ENCODE data around the gene TBCE.
"Not testable (repeated sequence)": the region's sequence is repeated elsewhere in the genome, so short reads cannot be mapped to it uniquely, and the experiment has no call there.

TBCE gene

GRCh38 chr1:235351898-235352297 lies 15.3 kb upstream of the TBCE start:
- no peak for DNase-seq (ENCODE audit: low spot score)

GRCh38 chr1:235357485-235358373 lies 9.5 kb upstream of the TBCE start:
- DNase-seq (ENCODE audit: low spot score): no peak

GRCh38 chr1:235358899-235359298 lies 8.3 kb upstream of the TBCE start:
- DNase-seq (ENCODE audit: low spot score): no peak

GRCh38 chr1:235364189-235364588 lies 3.0 kb upstream of the TBCE start:
- DNase-seq (ENCODE audit: low spot score): not testable (repeated sequence)

DNA sequence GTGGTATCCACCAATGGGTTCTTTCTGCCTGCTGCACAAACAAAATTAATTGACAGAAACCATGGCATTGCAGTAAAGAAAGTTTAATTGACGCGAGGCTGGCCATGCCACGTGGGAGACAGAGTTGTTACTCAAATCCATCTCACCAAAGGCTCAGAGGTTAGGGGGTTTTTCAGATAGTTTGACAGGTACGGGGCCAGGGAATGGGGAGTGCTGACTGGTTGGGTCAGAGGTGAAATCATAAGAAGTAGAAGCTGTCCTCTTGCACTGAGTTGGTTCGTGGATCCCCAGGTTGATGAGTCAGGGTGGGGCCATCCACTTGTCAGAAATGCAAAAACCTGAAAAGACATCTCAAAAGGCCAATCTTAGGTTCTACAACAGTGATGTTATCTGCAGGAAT lies 941 bp upstream of the TBCE start:
- DNase-seq (ENCODE audit: low spot score): no peak

- no peak for DNase-seq (ENCODE audit: low spot score)
Measured at GRCh38 chr1:235368428-235368827, 1.2 kb downstream of the TBCE start.

DNA sequence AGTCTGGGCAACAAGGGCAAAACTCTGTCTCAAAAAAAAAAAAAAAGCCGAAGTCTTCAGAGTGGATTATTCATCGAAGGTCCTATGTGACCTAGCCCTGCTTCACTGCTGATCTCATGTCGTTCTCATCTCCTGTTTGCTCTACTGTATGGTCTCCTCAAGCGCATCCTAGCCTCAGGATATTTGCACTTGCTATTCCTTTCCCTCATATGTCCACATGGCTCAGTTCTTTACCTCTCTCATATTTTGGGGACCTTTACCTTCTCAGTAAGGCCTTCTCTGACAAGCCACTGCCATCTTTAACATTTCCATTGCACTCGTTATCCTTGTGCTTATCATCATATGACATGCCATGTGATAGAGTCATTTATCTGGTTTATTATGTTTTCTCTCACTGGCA lies 2.6 kb downstream of the TBCE start:
- DNase-seq (ENCODE audit: low spot score): no peak

GRCh38 chr1:235375919-235376605 lies 8.8 kb downstream of the TBCE start:
- no peak for DNase-seq (ENCODE audit: low spot score)

GRCh38 chr1:235378134-235378735 lies 11.0 kb downstream of the TBCE start:
- DNase-seq (ENCODE audit: low spot score): not testable (repeated sequence)

- DNase-seq (ENCODE audit: low spot score): not testable (repeated sequence)
Measured at GRCh38 chr1:235381955-235382739, 14.9 kb downstream of the TBCE start.

DNA sequence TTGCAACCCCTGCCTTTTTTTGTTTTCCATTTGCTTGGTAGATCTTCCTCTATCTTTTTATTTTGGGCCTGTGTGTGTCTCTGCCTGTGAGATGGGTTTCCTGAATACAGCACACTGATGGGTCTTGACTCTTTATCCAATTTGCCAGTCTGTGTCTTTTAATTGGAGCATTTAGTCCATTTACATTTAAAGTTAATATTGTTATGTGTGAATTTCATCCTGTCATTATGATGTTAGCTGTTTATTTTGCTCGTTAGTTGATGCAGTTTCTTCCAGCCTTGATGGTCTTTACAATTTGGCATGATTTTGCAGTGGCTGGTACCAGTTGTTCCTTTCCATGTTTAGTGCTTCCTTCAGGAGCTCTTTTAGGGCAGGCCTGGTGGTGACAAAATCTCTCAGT lies 18.4 kb downstream of the TBCE start:
- DNase-seq (ENCODE audit: low spot score): not testable (repeated sequence)

DNA sequence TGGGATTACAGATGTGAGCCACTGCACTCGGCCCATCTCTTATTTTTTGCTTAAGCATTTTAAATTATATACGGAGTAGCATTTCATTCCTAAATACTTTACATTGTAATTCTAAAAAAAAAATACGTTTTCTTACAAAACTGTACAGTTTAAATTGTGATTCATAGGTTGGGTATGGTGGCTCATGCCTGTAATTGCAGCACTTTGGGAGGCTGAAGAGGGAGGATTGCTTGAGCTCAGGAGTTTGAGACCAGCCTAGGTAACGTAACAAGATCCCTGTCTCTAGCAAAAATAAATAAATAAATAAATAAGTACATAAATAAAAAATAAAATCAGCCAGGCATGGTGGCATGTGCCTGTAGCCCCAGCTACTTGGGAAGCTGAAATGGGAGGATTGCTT lies 24.6 kb downstream of the TBCE start:
- no peak for DNase-seq (ENCODE audit: low spot score)

- DNase-seq (ENCODE audit: low spot score): no peak
Measured at GRCh38 chr1:235397733-235398132, 30.5 kb downstream of the TBCE start.

DNA sequence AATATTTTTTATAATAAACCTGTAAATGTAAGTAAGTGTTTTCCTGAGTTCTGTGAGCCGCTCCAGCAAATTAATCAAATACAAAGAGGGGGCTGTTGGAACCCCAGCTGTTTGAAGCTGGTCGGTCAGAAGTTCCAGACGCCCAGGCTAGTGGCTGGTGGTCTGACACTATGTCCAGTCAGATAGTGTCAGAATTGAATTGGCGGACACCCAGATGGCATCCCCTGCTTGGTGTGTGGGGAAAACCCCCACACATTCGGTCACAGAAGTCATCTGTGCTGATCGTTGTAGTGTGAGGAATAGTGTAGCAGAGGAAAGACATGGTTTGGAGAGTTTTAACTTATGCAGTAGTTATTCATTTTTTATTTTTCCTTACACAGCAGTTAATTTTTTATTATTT lies 32.4 kb downstream of the TBCE start:
- DNase-seq (ENCODE audit: low spot score): no peak

DNA sequence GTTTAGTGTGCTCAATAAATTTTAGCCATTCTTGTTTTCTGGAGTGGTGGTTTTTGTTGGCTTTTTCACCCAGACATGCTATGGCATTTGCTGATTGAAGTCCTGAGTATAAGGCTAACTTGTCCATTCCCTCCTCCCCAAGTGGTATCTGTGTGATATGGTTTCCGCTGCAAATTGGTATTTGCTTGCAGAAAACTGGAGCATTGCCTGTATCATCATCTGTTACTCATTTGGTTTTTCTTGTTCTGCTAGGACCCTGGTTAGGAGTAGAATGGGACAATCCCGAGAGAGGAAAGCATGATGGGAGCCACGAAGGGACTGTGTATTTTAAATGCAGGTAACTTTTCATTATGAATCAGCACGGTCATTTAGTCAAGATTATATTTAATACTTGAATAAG lies 34.0 kb downstream of the TBCE start:
- DNase-seq (ENCODE audit: low spot score): no peak

DNA sequence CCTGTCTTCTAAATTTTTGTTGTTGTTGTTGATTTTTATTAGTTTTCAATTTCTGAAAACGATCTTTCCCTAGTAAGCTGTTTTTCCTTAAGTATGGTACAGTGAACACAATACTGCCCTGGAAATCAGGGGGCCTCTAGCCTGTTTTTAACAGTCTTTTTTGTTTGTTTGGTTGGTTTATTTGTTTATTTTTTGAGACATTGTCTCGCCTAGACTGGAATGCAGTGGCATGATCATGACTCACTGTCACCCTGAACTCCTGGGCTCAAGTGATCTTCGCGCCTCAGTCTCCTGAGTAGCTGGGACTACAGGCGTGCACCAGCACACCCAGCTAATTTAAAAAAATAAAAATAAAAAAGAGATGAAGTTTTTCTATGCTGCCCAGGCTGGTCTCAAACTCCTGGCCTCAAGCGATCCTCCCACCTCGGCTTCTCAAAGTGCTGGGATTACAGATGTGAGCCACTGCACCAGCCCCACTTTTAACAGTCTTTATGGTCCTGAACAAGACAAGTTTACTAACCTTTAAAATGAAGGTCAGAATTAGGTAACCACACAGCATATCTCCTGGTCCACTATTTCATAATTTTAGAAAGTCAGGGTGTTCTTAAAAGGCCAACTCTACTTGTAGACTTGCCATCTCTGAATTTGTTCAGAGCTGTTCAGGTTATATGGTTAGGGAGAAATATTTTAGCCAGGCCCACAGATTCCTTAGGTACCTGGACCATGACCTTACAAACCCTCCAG lies 35.4 kb downstream of the TBCE start:
- no peak for DNase-seq (ENCODE audit: low spot score)

- no peak for DNase-seq (ENCODE audit: low spot score)
Measured at GRCh38 chr1:235403593-235403992, 36.4 kb downstream of the TBCE start.

GRCh38 chr1:235404190-235404589 lies 37.0 kb downstream of the TBCE start:
- no peak for DNase-seq (ENCODE audit: low spot score)

DNA sequence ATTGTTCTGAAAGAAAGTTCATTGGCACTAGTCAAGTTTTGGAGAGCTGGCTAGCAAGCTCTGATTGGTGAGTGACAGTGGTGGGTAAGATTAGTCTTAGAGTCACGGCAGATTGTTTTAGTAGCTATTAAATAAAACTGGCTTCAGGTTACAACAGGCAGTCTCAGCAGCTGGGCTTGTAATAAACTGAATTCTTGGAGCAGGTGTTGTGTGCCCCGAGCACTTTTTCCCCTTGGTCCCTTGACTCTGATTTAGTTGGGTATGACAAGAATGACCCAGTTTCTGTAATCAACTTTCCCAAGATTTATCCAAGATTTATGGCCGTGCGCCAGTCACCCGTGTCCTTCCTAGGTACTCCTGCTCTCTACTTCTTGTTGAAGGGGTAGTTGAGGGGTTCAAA lies 40.2 kb downstream of the TBCE start:
- no peak for DNase-seq (ENCODE audit: low spot score)

DNA sequence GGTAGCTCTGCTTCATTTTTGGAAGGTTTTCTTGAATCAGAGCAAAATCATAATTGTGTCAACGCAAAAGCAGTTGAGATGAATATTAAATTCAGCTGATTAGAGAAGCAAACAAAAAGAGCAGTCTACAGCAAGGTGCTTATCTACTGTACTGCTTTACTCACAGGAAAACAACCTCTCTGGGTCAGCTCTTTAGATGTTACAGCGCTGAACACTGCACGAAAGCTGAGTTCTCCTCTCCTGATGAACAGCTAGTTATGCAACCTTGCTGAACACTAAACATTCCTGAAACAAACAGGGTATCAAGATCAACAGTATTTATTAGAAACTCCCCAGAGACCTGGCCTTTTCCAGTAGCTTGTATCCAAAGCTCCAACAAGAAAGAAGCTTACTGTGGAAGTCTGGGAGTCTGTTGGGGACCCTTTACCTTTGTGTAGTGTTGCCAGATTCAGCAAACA lies 41.3 kb downstream of the TBCE start:
- DNase-seq (ENCODE audit: low spot score): peak; percentile 25

DNA sequence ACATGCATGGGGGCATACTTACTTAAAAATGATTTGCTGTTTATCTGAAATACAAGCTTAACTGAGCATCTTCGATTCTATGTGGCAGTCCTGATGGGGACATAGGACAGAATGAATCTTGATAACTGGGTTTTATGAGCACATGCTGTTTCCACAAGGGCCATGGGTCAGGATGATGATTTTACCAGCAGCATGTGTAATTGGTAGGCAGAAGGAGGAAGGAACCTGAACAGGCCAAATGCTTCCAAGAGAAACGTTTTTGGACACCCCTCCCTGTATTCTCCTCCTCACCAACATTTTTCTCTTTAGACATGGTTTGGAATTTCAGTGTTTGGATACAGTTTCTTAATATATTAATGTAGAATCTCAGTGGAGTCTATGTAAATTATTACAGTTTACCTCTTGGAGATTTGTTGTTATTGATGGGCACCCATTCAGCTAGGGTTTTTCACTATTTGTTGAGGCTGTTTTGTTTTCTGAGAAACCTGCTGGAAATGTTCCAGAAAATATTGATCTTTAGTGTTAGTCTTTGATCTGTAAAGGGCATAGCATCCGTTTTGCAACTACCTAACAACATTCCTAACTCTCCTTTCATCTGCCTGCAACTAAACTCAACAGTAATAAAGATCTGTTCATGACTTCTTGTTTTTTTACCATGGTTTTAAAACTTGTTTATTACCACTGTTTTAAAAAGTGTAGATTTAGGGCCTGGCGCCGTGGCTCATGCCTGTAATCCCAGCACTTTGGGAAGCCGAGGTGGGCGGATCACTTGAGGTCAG lies 42.0 kb downstream of the TBCE start:
- DNase-seq (ENCODE audit: low spot score): no peak

All from cerebellar cortex (tissue), 1 donor.